ENCODE data around the gene DCAF12.
A peak's percentile ranks its signal among the peaks of the same experiment; 100 is the strongest.

DCAF12 gene

GRCh38 chr9:34089311-34089710 lies 37.2 kb downstream of the DCAF12 start:
- no peak overlapping the region for H3K27ac ChIP-seq (ENCODE audit: low read depth, low read length)
- H3K4me1 ChIP-seq (ENCODE audit: control insufficient read depth, insufficient read depth, low read length), result no peaks in the 10 kb centered on the region
- H3K36me3 ChIP-seq (ENCODE audit: control insufficient read depth, insufficient read depth, low read length), result peaks cover 85% of the 10 kb centered on the region

DNA sequence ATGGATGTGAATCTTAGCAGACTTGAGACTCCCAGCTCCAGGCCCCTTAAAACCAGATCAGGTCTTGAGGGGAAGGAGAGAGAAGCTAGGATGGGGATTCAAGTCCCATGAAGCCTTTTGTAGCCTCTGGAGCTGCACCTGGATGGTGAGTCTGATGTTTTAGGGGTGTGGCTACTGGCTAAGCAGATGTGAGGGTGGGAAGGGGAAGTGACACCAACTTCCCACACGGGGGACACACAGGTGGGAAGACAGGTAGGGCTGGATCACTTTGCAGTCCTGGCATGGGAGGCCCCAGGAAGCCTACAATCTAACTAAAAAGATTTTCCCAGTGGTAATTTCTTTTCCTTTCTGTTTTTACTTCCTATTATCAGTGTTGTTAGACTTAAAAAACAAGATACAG lies 39.1 kb downstream of the DCAF12 start:
- no peaks in the 10 kb centered on the region for H3K4me1 ChIP-seq (ENCODE audit: control insufficient read depth, insufficient read depth, low read length)
- no peaks in the 10 kb centered on the region for H3K9me3 ChIP-seq (ENCODE audit: control insufficient read depth, insufficient read depth, low read depth, low read length)
- no peak overlapping the region for H3K9ac ChIP-seq (ENCODE audit: low read length)
- H3K27me3 ChIP-seq (ENCODE audit: control insufficient read depth, insufficient read depth, low read length), result no peaks in the 10 kb centered on the region
- H3K27ac ChIP-seq (ENCODE audit: low read depth, low read length), result no peak overlapping the region
- H3K4me3 ChIP-seq (ENCODE audit: low read depth, low read length), result no peak overlapping the region
- H3K36me3 ChIP-seq (ENCODE audit: control insufficient read depth, insufficient read depth, low read length), result peaks cover 68% of the 10 kb centered on the region

More at GRCh38 chr9:34089311-34089710, 37.2 kb downstream of the DCAF12 start:
- Histone ChIP-seq H3K9me3 (ENCODE audit: control insufficient read depth, insufficient read depth, low read depth, low read length) (no peaks in the 10 kb centered on the region), H3K4me3 (ENCODE audit: low read depth, low read length) (no peak overlapping the region), H3K27me3 (ENCODE audit: control insufficient read depth, insufficient read depth, low read length) (no peaks in the 10 kb centered on the region), H3K9ac (ENCODE audit: low read length) (no peak overlapping the region)

- Histone ChIP-seq H3K4me3 (ENCODE audit: low read depth, low read length) (no peak overlapping the region), H3K9ac (ENCODE audit: low read length) (no peak overlapping the region), H3K27ac (ENCODE audit: low read depth, low read length) (no peak overlapping the region), H3K36me3 (ENCODE audit: control insufficient read depth, insufficient read depth, low read length) (peaks cover 63% of the 10 kb centered on the region), H3K4me1 (ENCODE audit: control insufficient read depth, insufficient read depth, low read length) (no peaks in the 10 kb centered on the region), H3K9me3 (ENCODE audit: control insufficient read depth, insufficient read depth, low read depth, low read length) (no peaks in the 10 kb centered on the region), H3K27me3 (ENCODE audit: control insufficient read depth, insufficient read depth, low read length) (no peaks in the 10 kb centered on the region)
Observed at GRCh38 chr9:34086864-34087263, 39.6 kb downstream of the DCAF12 start.

GRCh38 chr9:34085581-34086500 lies 40.7 kb downstream of the DCAF12 start:
- Histone ChIP-seq H3K27ac (ENCODE audit: low read depth, low read length) (no peak overlapping the region), H3K9me3 (ENCODE audit: control insufficient read depth, insufficient read depth, low read depth, low read length) (no peaks in the 10 kb centered on the region), H3K36me3 (ENCODE audit: control insufficient read depth, insufficient read depth, low read length) (peaks cover 55% of the 10 kb centered on the region), H3K4me3 (ENCODE audit: low read depth, low read length) (no peak overlapping the region), H3K4me1 (ENCODE audit: control insufficient read depth, insufficient read depth, low read length) (no peaks in the 10 kb centered on the region), H3K27me3 (ENCODE audit: control insufficient read depth, insufficient read depth, low read length) (no peaks in the 10 kb centered on the region), H3K9ac (ENCODE audit: low read length) (no peak overlapping the region)

- H3K9ac ChIP-seq (ENCODE audit: low read length), result no peak overlapping the region
- H3K27me3 ChIP-seq (ENCODE audit: control insufficient read depth, insufficient read depth, low read length), result no peaks in the 10 kb centered on the region
- H3K36me3 ChIP-seq (ENCODE audit: control insufficient read depth, insufficient read depth, low read length), result peaks cover 45% of the 10 kb centered on the region
- no peaks in the 10 kb centered on the region for H3K4me1 ChIP-seq (ENCODE audit: control insufficient read depth, insufficient read depth, low read length)
- no peak overlapping the region for H3K27ac ChIP-seq (ENCODE audit: low read depth, low read length)
- H3K4me3 ChIP-seq (ENCODE audit: low read depth, low read length), result no peak overlapping the region
- no peaks in the 10 kb centered on the region for H3K9me3 ChIP-seq (ENCODE audit: control insufficient read depth, insufficient read depth, low read depth, low read length)
Observed at GRCh38 chr9:34084562-34084961, 41.9 kb downstream of the DCAF12 start.

GRCh38 chr9:34079181-34079580 lies 47.3 kb downstream of the DCAF12 start:
- no peak overlapping the region for H3K4me3 ChIP-seq (ENCODE audit: low read depth, low read length)
- no peak overlapping the region for H3K27ac ChIP-seq (ENCODE audit: low read depth, low read length)
- H3K36me3 ChIP-seq (ENCODE audit: control insufficient read depth, insufficient read depth, low read length), result no peaks in the 10 kb centered on the region
- no peaks in the 10 kb centered on the region for H3K4me1 ChIP-seq (ENCODE audit: control insufficient read depth, insufficient read depth, low read length)
- no peaks in the 10 kb centered on the region for H3K27me3 ChIP-seq (ENCODE audit: control insufficient read depth, insufficient read depth, low read length)
- no peak overlapping the region for H3K9ac ChIP-seq (ENCODE audit: low read length)
- H3K9me3 ChIP-seq (ENCODE audit: control insufficient read depth, insufficient read depth, low read depth, low read length), result no peaks in the 10 kb centered on the region

DNA sequence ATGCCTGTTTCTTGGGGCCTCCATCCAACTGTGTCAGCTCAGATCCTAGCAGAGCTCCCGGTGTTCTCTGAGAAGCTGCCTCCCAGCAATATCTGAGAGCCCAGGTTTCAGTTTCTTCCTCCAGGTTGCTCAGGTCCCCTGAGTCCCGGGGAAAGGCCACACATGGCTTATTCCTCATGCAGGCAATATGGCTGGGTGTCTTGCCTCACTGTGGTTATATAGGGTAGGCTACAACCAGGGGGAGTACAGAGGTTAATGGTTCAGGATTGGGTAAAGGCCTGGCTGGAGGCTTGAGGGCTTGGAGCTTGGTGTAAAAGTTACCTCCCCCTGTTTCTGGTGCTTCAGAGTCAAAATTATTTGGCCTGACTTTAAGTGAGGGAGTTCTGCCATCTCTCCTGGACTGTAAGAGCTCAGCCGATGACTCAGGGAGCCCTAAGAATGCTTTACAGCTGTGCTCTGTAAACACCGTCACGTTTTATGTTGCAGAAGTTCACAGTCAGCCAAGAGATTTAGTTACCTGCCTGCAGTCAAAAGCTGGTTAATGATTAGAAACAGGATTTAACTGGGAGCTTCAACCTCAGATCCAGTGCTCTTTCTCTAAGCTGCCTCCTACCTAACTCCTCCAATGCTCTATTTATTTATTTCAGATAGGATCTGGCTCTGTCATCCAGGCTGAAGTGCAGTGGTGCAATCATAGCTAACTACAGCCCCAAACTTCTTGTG lies 53.5 kb downstream of the DCAF12 start:
- peaks cover 18% of the 10 kb centered on the region for H3K4me1 ChIP-seq (ENCODE audit: control insufficient read depth, insufficient read depth, low read length)
- H3K36me3 ChIP-seq (ENCODE audit: control insufficient read depth, insufficient read depth, low read length), result no peaks in the 10 kb centered on the region
- no peak overlapping the region for H3K4me3 ChIP-seq (ENCODE audit: low read depth, low read length)
- no peaks in the 10 kb centered on the region for H3K27me3 ChIP-seq (ENCODE audit: control insufficient read depth, insufficient read depth, low read length)
- peak overlapping the region; percentile 56 for H3K9ac ChIP-seq (ENCODE audit: low read length)
- no peaks in the 10 kb centered on the region for H3K9me3 ChIP-seq (ENCODE audit: control insufficient read depth, insufficient read depth, low read depth, low read length)
- peak overlapping the region; percentile 46; the same call in 1 of the 2 replicates for H3K27ac ChIP-seq (ENCODE audit: low read depth, low read length)

DNA sequence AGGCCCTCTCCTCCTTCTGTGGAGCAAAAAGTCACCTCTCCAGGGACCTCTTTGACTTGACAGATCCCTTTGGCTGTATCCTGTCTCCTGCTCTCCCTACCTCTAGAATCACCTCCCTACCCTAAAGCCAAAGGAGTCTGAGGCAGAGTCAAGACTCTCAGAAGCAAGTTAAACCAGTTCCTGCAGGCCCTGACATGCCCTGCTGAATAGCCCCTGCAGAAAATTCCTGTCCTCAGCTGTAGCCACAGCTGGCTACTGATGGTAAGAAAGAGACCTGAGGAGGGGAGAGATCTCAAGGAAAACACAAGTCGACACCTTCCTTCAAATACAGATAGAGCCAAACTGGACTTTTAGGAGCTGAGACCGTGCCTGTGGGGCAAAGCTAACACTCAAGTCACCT lies 54.1 kb downstream of the DCAF12 start:
- Histone ChIP-seq H3K27me3 (ENCODE audit: control insufficient read depth, insufficient read depth, low read length) (no peaks in the 10 kb centered on the region), H3K27ac (ENCODE audit: low read depth, low read length) (peak overlapping the region; percentile 46; the same call in 1 of the 2 replicates), H3K9ac (ENCODE audit: low read length) (peak overlapping the region; percentile 56), H3K36me3 (ENCODE audit: control insufficient read depth, insufficient read depth, low read length) (no peaks in the 10 kb centered on the region), H3K4me1 (ENCODE audit: control insufficient read depth, insufficient read depth, low read length) (peaks cover 18% of the 10 kb centered on the region), H3K4me3 (ENCODE audit: low read depth, low read length) (no peak overlapping the region), H3K9me3 (ENCODE audit: control insufficient read depth, insufficient read depth, low read depth, low read length) (no peaks in the 10 kb centered on the region)

DNA sequence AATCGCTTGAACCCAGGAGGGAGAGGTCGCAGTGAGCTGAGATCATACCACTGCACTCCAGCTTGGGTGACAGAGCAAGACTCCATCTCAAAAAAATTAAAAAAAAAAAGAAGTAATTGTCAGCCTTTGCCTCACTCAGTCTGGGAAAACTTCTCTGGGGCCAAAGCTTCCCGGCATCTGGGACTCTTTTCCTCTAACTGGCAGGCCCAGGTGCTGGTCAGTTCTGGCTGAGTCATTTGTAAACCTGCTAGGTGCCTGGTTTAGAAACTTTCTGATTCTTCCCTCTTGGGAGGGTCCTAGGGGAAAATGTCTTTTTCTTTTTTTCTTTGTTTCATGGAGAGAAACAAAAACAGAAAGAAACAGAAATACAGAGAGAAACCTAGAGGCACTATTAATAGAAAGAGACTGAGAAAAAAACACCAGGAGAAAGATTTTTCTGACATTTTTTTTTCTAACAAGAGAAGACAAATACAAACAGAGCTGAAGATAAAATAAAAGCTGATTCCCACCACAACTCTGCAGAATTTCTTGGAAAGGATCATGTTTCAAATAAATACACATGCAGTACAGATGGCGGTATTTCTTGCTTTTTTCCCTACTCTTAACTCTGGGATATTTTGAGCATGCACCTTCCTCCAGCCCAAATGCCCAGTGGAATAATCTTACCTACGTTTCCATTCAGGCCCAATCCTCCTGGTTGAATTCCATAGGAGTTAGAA lies 55.7 kb downstream of the DCAF12 start:
- peaks cover 18% of the 10 kb centered on the region for H3K4me1 ChIP-seq (ENCODE audit: control insufficient read depth, insufficient read depth, low read length)
- H3K27ac ChIP-seq (ENCODE audit: low read depth, low read length), result no peak overlapping the region
- H3K27me3 ChIP-seq (ENCODE audit: control insufficient read depth, insufficient read depth, low read length), result no peaks in the 10 kb centered on the region
- no peak overlapping the region for H3K4me3 ChIP-seq (ENCODE audit: low read depth, low read length)
- H3K9ac ChIP-seq (ENCODE audit: low read length), result no peak overlapping the region
- no peaks in the 10 kb centered on the region for H3K36me3 ChIP-seq (ENCODE audit: control insufficient read depth, insufficient read depth, low read length)
- no peaks in the 10 kb centered on the region for H3K9me3 ChIP-seq (ENCODE audit: control insufficient read depth, insufficient read depth, low read depth, low read length)

DNA sequence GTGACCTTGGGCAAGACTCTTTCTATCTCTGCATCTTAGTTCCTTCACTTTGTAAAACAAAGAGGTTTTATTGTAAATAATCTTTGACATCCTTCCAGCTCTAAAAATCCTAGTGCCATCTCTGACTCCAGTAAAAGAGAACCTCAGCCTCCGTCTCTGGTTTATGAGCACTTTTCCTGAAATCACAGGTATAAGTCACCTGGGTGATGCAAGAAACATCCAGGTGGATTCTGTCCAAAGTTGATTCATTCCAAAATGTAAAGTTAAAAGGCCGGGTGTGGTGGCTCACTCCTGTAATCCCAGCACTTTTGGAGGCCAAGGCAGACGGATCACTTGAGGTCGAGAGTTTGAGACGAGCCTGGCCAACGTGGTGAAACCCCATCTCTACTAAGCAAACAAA lies 56.7 kb downstream of the DCAF12 start:
- Histone ChIP-seq H3K27ac (ENCODE audit: low read depth, low read length) (no peak overlapping the region), H3K4me1 (ENCODE audit: control insufficient read depth, insufficient read depth, low read length) (peaks cover 18% of the 10 kb centered on the region), H3K36me3 (ENCODE audit: control insufficient read depth, insufficient read depth, low read length) (no peaks in the 10 kb centered on the region)

More for the DNA sequence above, 56.7 kb downstream of the DCAF12 start:
- Histone ChIP-seq H3K9ac (ENCODE audit: low read length) (no peak overlapping the region), H3K4me3 (ENCODE audit: low read depth, low read length) (no peak overlapping the region), H3K9me3 (ENCODE audit: control insufficient read depth, insufficient read depth, low read depth, low read length) (no peaks in the 10 kb centered on the region), H3K27me3 (ENCODE audit: control insufficient read depth, insufficient read depth, low read length) (no peaks in the 10 kb centered on the region)
